ENCODE data around the gene CYP2A7. TPM values are rescaled to one million over a fixed set of nuclear protein-coding genes. Genes with fewer than 3 reads are reported as not detected.
"Not testable (repeated sequence)": the region's sequence is repeated elsewhere in the genome, so short reads cannot be mapped to it uniquely, and the experiment has no call there.

CYP2A7 gene
- total and polyA plus RNA-seq, 2 experiments from 2014 or later = not detected

DNA sequence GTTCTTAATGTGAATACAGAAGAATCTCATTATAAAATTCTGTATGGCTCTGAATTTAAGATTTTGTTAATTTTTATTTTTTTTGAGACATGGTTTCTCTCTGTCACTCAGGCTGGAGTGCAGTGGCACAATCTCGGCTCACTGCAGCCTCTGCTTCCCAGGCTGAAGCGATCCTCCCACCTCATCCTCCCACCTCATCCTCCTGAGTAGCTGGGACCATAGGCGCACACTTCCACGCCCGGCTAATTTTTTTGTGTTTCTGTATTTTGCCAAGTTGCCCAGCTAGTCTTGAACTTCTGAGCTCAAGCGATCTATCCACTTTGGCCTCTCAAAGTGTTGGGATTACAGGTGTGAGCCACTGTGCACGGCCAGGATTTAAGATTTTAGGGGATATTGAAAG, 14.3 kb downstream of the CYP2A7 start:
- TF ChIP-seq, protein P1, sequence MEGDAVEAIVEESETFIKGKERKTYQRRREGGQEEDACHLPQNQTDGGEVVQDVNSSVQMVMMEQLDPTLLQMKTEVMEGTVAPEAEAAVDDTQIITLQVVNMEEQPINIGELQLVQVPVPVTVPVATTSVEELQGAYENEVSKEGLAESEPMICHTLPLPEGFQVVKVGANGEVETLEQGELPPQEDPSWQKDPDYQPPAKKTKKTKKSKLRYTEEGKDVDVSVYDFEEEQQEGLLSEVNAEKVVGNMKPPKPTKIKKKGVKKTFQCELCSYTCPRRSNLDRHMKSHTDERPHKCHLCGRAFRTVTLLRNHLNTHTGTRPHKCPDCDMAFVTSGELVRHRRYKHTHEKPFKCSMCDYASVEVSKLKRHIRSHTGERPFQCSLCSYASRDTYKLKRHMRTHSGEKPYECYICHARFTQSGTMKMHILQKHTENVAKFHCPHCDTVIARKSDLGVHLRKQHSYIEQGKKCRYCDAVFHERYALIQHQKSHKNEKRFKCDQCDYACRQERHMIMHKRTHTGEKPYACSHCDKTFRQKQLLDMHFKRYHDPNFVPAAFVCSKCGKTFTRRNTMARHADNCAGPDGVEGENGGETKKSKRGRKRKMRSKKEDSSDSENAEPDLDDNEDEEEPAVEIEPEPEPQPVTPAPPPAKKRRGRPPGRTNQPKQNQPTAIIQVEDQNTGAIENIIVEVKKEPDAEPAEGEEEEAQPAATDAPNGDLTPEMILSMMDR (IDR thresholded peaks at IDR 0.05; ENCODE audit: low read depth, low read length) = no peak
- Histone ChIP-seq H3K4me1 (ENCODE audit: low read depth) (no peaks in the 10 kb centered on the region), H3K27ac (no peak overlapping the region), H3K4me3 (no peak overlapping the region), H3K27me3 (no peaks in the 10 kb centered on the region), H3K9me3 (ENCODE audit: low read depth) (no peaks in the 10 kb centered on the region), H3K36me3 (no peaks in the 10 kb centered on the region)
- DNase-seq (ENCODE audit: low read depth in 1 of 2, low spot score in 1 of 2) = no peak

DNA sequence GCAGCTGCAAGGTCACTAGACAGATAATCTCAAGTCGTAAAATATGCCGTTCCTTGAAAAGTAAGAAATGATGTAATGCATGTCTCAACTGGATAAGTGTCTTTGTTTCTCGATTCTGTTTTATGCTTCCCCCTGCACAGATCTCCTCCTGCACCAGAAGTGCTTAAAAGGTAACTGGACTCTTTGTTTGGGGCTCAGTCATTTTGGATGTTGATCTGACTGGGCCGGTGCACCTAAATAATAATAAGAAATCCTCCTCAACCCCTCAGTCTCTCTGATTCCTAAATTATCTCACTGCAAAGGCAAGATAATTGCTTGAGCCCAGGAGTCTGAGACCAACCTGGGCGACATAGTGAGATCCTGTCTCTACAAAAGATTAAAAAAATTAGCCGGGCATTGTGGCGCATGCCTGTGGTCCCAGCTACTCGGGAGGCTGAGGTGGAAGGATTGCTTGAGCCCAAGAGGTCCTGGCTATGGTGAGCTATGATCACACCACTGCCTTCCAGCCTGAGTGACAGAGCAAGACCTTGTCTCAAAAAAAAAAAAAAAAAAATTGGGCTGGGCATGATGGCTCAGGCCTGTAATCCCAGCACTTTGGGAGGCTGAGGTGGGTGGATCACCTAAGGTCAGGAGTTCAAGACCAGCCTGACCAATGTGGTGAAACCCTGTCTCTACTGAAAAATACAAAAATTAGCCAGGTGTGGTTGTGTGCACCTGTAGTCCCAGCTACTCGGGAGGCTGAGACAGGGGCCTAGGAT, 17.1 kb downstream of the CYP2A7 start:
- H3K4me3 ChIP-seq = not testable (repeated sequence)

DNA sequence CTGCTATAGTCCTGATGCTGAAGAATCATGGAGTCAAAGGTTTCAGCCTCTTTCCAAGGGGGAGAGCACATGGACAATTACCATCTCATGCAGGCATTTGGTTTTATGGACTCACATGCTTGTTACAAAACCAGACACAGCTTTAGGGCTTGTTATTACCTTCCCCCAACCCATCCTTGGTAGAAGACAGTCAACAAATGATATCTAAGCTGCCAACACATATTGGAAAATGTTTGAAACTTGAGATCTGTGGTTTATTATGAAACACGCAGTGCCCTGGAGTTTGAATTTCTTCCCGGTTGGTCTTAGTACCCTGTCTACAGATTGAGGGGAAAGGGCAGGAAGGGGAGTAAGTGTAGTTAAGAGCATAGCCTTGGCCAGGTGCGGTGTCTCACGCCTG, 19.2 kb downstream of the CYP2A7 start:
- Histone ChIP-seq H3K36me3 (no peaks in the 10 kb centered on the region), H3K4me1 (ENCODE audit: low read depth) (no peaks in the 10 kb centered on the region), H3K4me3 (no peak overlapping the region), H3K9me3 (ENCODE audit: low read depth) (no peaks in the 10 kb centered on the region), H3K27ac (no peak overlapping the region), H3K27me3 (no peaks in the 10 kb centered on the region)
- TF ChIP-seq, protein P1 (IDR thresholded peaks at IDR 0.05; ENCODE audit: low read depth, low read length) = no peak
- peak in 1 of 2 donors; percentile 53 for DNase-seq (ENCODE audit: low read depth in 1 of 2, low spot score in 1 of 2)

More for the DNA sequence above, 17.1 kb downstream of the CYP2A7 start:
- H3K36me3 ChIP-seq; DNase-seq (ENCODE audit: low read depth in 1 of 2, low spot score in 1 of 2); H3K4me1 ChIP-seq (ENCODE audit: low read depth); H3K27me3 ChIP-seq; H3K9me3 ChIP-seq (ENCODE audit: low read depth): not testable (repeated sequence)
- H3K27ac ChIP-seq = peak overlapping the region; percentile 60

DNA sequence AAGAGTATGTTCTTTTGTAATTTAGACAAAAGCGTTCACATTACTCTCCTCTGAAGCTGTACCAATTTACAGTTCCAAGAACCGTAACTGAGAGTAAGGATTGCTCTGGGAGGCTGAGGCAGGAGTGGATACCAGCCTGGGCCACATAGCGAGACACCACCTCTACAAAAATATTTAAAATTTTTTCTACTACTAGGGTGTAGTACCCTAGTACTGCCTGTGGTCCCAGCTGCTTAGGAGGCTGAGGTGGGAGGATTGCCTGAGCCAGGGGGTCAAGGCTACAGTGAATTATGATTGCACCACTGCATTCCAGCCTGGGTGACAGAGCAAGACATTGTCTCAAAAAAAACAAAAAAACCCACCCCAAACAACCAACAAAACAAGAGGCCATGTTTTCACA, 19.7 kb downstream of the CYP2A7 start:
- no peaks in the 10 kb centered on the region for H3K27me3 ChIP-seq
- H3K36me3 ChIP-seq = no peaks in the 10 kb centered on the region
- no peaks in the 10 kb centered on the region for H3K9me3 ChIP-seq (ENCODE audit: low read depth)
- H3K27ac ChIP-seq = no peak overlapping the region
- no peak overlapping the region for H3K4me3 ChIP-seq
- DNase-seq (ENCODE audit: low read depth in 1 of 2, low spot score in 1 of 2) = no peak
- no peaks in the 10 kb centered on the region for H3K4me1 ChIP-seq (ENCODE audit: low read depth)
- TF ChIP-seq, protein P1 (IDR thresholded peaks at IDR 0.05; ENCODE audit: low read depth, low read length) = no peak

DNA sequence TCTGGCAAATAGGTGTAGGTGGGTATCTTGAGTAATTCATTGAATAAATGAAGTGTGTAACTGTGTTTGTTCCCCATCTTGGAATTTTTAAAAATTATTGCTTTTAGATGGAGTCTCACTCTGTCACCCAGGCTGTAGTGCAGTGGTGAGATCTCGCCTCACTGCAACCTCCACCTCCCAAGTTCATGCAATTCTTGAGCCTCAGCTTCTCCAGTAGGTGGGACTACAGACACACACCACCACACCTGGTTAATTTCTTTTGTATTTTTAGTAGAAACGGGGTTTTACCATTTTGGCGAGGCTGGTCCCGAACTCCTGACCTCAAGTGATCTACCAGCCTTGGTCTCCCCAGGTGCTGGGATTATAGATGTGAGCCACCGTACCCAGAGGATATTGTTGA, 23.9 kb downstream of the CYP2A7 start:
- Histone ChIP-seq H3K27ac (no peak overlapping the region), H3K4me3 (no peak overlapping the region), H3K27me3 (no peaks in the 10 kb centered on the region), H3K9me3 (ENCODE audit: low read depth) (no peaks in the 10 kb centered on the region), H3K36me3 (no peaks in the 10 kb centered on the region), H3K4me1 (ENCODE audit: low read depth) (no peaks in the 10 kb centered on the region)
- no peak for DNase-seq (ENCODE audit: low read depth in 1 of 2, low spot score in 1 of 2)
- TF ChIP-seq, protein P1 (IDR thresholded peaks at IDR 0.05; ENCODE audit: low read depth, low read length) = no peak

DNA sequence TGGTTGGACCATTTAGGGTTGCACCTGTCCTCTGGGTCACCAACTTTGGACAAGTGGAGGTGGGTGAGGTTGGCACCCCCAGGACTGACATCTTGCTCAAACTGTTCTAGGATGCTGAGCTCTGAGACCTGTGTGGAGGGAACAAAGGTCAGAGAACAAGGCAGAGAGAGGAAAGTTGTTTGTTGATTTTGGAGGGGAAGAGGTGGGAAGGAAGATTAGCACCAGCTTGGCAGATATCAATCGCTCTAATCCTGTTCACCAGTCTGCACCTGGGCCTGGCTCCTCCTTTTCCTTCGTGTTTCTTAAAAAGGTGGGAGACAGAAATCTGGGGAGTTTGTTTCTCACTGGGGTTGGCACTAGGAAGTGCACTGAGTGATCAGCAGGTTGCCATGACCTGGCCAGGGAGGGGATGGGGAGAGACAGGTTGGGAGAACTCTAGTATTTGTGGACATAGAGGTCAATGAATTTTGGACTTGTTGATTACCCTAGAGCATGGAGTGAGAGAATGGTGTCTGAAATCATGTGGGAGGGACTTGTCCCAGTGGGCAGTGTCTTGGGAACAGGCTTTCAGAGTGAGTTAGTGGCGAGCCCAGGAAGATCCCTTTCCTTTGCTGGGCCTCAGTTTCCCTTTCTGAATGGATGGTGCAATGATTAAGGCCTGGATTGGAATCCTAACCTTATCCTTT, 29.4 kb downstream of the CYP2A7 start:
- not testable (repeated sequence) for H3K36me3 ChIP-seq; H3K4me3 ChIP-seq; DNase-seq (ENCODE audit: low read depth in 1 of 2, low spot score in 1 of 2); H3K4me1 ChIP-seq (ENCODE audit: low read depth); H3K27me3 ChIP-seq; H3K9me3 ChIP-seq (ENCODE audit: low read depth); H3K27ac ChIP-seq

DNA sequence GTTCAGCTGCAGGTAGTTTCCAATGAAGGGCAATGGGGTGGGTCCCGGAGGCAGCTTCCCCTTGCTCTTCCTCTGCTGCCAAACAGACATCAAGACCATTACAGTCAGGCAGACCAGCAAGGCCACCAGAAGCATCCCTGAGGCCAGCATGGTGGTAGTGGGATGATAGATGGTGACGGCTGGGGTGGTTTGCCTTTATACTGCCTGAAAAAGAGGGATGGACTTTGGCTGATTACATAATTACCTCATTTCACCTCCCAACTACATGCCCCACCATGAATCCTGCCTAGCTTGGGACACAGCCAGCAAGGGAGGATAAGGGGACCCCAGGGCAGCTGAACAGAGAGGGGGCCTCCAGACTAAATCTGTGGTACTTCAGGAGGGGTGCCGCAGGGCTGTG, 31.8 kb downstream of the CYP2A7 start, which contains the start of gene CYP2A6:
Gene CYP2A6 (minus strand): TSS at position 171 of the 400 bp plus-strand sequence. CDS start 21 bp downstream, at position 150.
- H3K4me1 ChIP-seq (ENCODE audit: low read depth); H3K4me3 ChIP-seq; H3K36me3 ChIP-seq; DNase-seq (ENCODE audit: low read depth in 1 of 2, low spot score in 1 of 2); H3K27me3 ChIP-seq; H3K9me3 ChIP-seq (ENCODE audit: low read depth); H3K27ac ChIP-seq: not testable (repeated sequence)

DNA sequence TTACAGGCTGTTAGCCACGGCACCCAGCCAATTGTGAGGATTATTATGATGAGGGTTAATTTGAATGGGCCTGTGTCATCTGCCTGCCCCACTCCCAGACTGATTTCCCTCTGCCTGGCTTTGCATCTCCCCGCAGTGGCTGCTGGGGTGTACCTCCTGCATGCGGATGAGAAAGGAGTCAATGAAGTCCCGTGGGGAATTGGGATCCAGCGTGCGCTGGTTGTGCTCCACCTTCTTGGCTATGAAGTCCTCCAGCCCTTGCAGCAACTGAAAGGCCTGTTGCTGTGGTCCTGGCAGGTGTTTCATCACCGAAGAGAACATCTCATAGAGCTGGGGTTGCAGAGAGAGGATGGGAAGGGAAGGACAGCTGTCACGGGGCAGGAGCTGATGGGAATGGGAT, 35.3 kb downstream of the CYP2A7 start:
- H3K9me3 ChIP-seq (ENCODE audit: low read depth); H3K27me3 ChIP-seq; H3K36me3 ChIP-seq; H3K4me3 ChIP-seq; DNase-seq (ENCODE audit: low read depth in 1 of 2, low spot score in 1 of 2); H3K27ac ChIP-seq; H3K4me1 ChIP-seq (ENCODE audit: low read depth): not testable (repeated sequence)

DNA sequence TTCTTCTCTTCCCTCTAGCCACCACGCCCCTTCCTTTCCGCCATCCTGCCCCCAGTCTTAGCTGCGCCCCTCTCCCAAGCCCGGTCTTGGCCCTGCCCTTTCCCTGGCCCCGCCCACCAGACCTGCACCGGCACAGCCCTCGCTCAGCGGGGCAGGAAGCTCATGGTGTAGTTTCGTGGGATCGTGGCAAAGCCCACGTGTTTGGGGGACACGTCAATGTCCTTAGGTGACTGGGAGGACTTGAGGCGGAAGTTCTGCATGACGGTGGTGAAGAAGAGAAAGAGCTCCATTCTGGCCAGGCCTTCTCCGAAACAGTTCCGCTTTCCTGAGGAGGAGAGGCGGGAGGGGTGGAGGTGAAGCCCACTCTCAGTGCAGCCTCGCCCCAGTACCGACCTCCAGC, 38.4 kb downstream of the CYP2A7 start:
- H3K9me3 ChIP-seq (ENCODE audit: low read depth); DNase-seq (ENCODE audit: low read depth in 1 of 2, low spot score in 1 of 2); H3K36me3 ChIP-seq; H3K4me3 ChIP-seq; H3K27me3 ChIP-seq; H3K4me1 ChIP-seq (ENCODE audit: low read depth); H3K27ac ChIP-seq: not testable (repeated sequence)
